Hepatocyte (in vitro differentiated cells): ENCODE measurements around the gene SEC24D.

Experiments used
- CTCF ChIP-seq: fragments of 200-600 bp; sonication (generic); IDR thresholded peaks from 2 replicates; pipeline ENCODE4 v1.5.1; 2016; ENCODE audit warnings: antibody characterized with exemption, mild to moderate bottlenecking; ENCODE audit not compliant: poor library complexity
- EZH2 ChIP-seq: fragments of 200-600 bp; sonication (generic); IDR thresholded peaks from 2 replicates; pipeline ENCODE4 v1.6.1; 2016; ENCODE audit warnings: antibody characterized with exemption, mild to moderate bottlenecking, borderline replicate concordance
- EZH2phosphoT487 ChIP-seq: fragments of 200-600 bp; sonication (generic); IDR thresholded peaks from one replicate; pipeline ENCODE4 v1.6.1; 2018; ENCODE audit warnings: antibody characterized with exemption, mild to moderate bottlenecking, low read depth, moderate library complexity; ENCODE audit not compliant: unreplicated experiment, severe bottlenecking

GRCh38 chr4:118883861-118884260 lies 47.9 kb upstream of the SEC24D start:
- TF ChIP-seq CTCF, result peak; percentile 8
- TF ChIP-seq EZH2, result no peak
- TF ChIP-seq EZH2phosphoT487, result no peak
